Activated CD4-positive, alpha-beta memory T cell treated with anti-CD3 and anti-CD28 coated beads, Interleukin-2, amount 10 ng/mL, durations not matched to agents 7 days and 5 days (primary cell): ENCODE results near the gene HEXD. TPM values are rescaled to one million over a fixed set of nuclear protein-coding genes. Genes with fewer than 3 reads are reported as not detected.
"Not testable (repeated sequence)": the region's sequence is repeated elsewhere in the genome, so short reads cannot be mapped to it uniquely, and the experiment has no call there.

Experiments
- CTCF ChIA-PET: fragments of 350-600 bp; sonication (Branson Sonifier 250); formaldehyde crosslinking; loops from one replicate; lab custom pipeline; 2021; ENCODE audit warnings: antibody characterized with exemption, inconsistent platforms; lab: Charles Lee
- POLR2A ChIA-PET: fragments of 350-600 bp; sonication (Branson Sonifier 250); formaldehyde crosslinking; loops from one replicate; lab custom pipeline; 2021; ENCODE audit warnings: antibody characterized with exemption; lab: Charles Lee
- DNase-seq: peaks from one replicate; pipeline ENCODE4 v3.0.0-alpha.2; 2020
- H3K27ac Mint-ChIP-seq: one replicate; pipeline ENCODE4 v1.8.0; 2021; ENCODE audit warnings: mild to moderate bottlenecking, mixed read lengths
- H3K27me3 Mint-ChIP-seq: one replicate; pipeline ENCODE4 v1.8.0; 2021; ENCODE audit warnings: mixed read lengths
- H3K36me3 Mint-ChIP-seq: one replicate; pipeline ENCODE4 v1.8.0; 2021; ENCODE audit warnings: low read depth, mixed read lengths
- H3K4me1 Mint-ChIP-seq: one replicate; pipeline ENCODE4 v1.8.0; 2021; ENCODE audit warnings: mixed read lengths
- H3K4me3 Mint-ChIP-seq: one replicate; pipeline ENCODE4 v1.8.0; 2021; ENCODE audit warnings: mild to moderate bottlenecking, mixed read lengths
- H3K9me3 Mint-ChIP-seq: one replicate; pipeline ENCODE4 v1.8.0; 2021; ENCODE audit warnings: mixed read lengths
- total RNA-seq, 2 experiments: library from RNA; stranded (reverse); gene quantifications; one replicate each; pipeline ENCODE4 v1.2.3, GENCODE V29; 2021

HEXD gene
- 10 to 100 TPM; 58.3 to 60.6 TPM for total RNA-seq

- DNase-seq = peak; percentile 87
- Mint-ChIP-seq H3K9me3 (no peaks in the 10 kb centered on the region), H3K27me3 (no peaks in the 10 kb centered on the region), H3K27ac (peak within 1 kb of the TSS; percentile 85), H3K4me3 (peak within 1 kb of the TSS; percentile 79), H3K36me3 (peaks cover 37% of the 10 kb centered on the region), H3K4me1 (peaks cover 31% of the 10 kb centered on the region)
- ChIA-PET POLR2A (interaction anchor here (0.6 to 5.1 kb wide), 17 partner anchors 9 to 190 kb away, joined by 3 to 31 read pairs (median 4); partner anchors contain the start of genes CSNK1D, FOXK2, NARF and SECTM1), CTCF (interaction anchor here (0.6 to 2.1 kb wide), 11 partner anchors 10 to 450 kb away, joined by 3 to 7 read pairs (median 4); no protein-coding TSS in a partner anchor)
These were observed at the start of gene HEXD, which contains the start of gene OGFOD3 for GRCh38 chr17:82418001-82418986. Gene HEXD, plus strand, starts transcription at chr17:82418347. Its CDS starts 1,453 bp downstream, at chr17:82419800. Gene OGFOD3, minus strand, starts transcription at chr17:82418586. Its CDS starts 101 bp downstream, at chr17:82418485.

GRCh38 chr17:82369211-82369610 lies 48.9 kb upstream of the HEXD start:
- CTCF ChIA-PET = interaction anchor here (0.6 kb wide), 1 partner anchor 164 kb away, joined by 3 read pairs; no protein-coding TSS in a partner anchor
- DNase-seq = no peak
- Mint-ChIP-seq H3K4me1 (peaks cover 17% of the 10 kb centered on the region), H3K36me3 (no peaks in the 10 kb centered on the region), H3K27me3 (peaks cover 49% of the 10 kb centered on the region), H3K27ac (no peak overlapping the region), H3K9me3 (no peaks in the 10 kb centered on the region), H3K4me3 (no peak overlapping the region)
- POLR2A ChIA-PET = no interaction called here

- CTCF ChIA-PET = interaction anchor here (0.9 to 1.5 kb wide), 4 partner anchors 18 to 183 kb away, joined by 3 to 5 read pairs (median 4); no protein-coding TSS in a partner anchor
- Mint-ChIP-seq H3K27me3 (peaks cover 44% of the 10 kb centered on the region), H3K4me1 (peaks cover 17% of the 10 kb centered on the region), H3K9me3 (no peaks in the 10 kb centered on the region), H3K27ac (no peak overlapping the region), H3K4me3 (peak overlapping the region; percentile 57), H3K36me3 (no peaks in the 10 kb centered on the region)
- DNase-seq = peak; percentile 32
- POLR2A ChIA-PET = interaction anchor here (0.8 to 1.7 kb wide), 3 partner anchors 18 to 73 kb away, joined by 3 to 6 read pairs (median 3); no protein-coding TSS in a partner anchor
These were observed 47.4 kb upstream of the HEXD start for GRCh38 chr17:82370471-82371332.

- H3K27me3 Mint-ChIP-seq = peaks cover 50% of the 10 kb centered on the region
- no peak within 1 kb of the TSS for H3K27ac Mint-ChIP-seq
- H3K4me1 Mint-ChIP-seq = peaks cover 17% of the 10 kb centered on the region
- ChIA-PET CTCF (interaction anchor here (1.5 kb wide), 1 partner anchor 56 kb away, joined by 5 read pairs; no protein-coding TSS in a partner anchor), POLR2A (interaction anchor here (0.8 to 1.7 kb wide), 2 partner anchors 19 to 28 kb away, joined by 3 to 6 read pairs; no protein-coding TSS in a partner anchor)
- H3K9me3 Mint-ChIP-seq = no peaks in the 10 kb centered on the region
- H3K4me3 Mint-ChIP-seq = peak within 1 kb of the TSS; percentile 57
- no peaks in the 10 kb centered on the region for H3K36me3 Mint-ChIP-seq
- no peak for DNase-seq
These were observed 46.6 kb upstream of the HEXD start, which contains the start of gene UTS2R for GRCh38 chr17:82371333-82372248. Gene UTS2R, plus strand, starts transcription at chr17:82371765. Its CDS starts 2,560 bp downstream, at chr17:82374325.

GRCh38 chr17:82372249-82373071 lies 45.7 kb upstream of the HEXD start:
- DNase-seq = no peak
- H3K4me1 Mint-ChIP-seq = peaks cover 17% of the 10 kb centered on the region
- ChIA-PET POLR2A (no interaction called here), CTCF (no interaction called here)
- H3K27ac Mint-ChIP-seq = no peak overlapping the region
- peaks cover 50% of the 10 kb centered on the region for H3K27me3 Mint-ChIP-seq
- no peak overlapping the region for H3K4me3 Mint-ChIP-seq
- no peaks in the 10 kb centered on the region for H3K9me3 Mint-ChIP-seq
- H3K36me3 Mint-ChIP-seq = no peaks in the 10 kb centered on the region

GRCh38 chr17:82373072-82373452 lies 45.1 kb upstream of the HEXD start:
- H3K27ac Mint-ChIP-seq, DNase-seq, POLR2A ChIA-PET, CTCF ChIA-PET, H3K36me3 Mint-ChIP-seq, H3K4me3 Mint-ChIP-seq, H3K9me3 Mint-ChIP-seq: not testable (repeated sequence)
- Mint-ChIP-seq H3K27me3 (peaks cover 44% of the 10 kb centered on the region), H3K4me1 (peaks cover 17% of the 10 kb centered on the region)

GRCh38 chr17:82373731-82374625 lies 44.2 kb upstream of the HEXD start:
- peaks cover 17% of the 10 kb centered on the region for H3K4me1 Mint-ChIP-seq
- no peak overlapping the region for H3K27ac Mint-ChIP-seq
- H3K36me3 Mint-ChIP-seq = no peaks in the 10 kb centered on the region
- H3K27me3 Mint-ChIP-seq = peaks cover 44% of the 10 kb centered on the region
- no peak for DNase-seq
- ChIA-PET POLR2A (no interaction called here), CTCF (no interaction called here)
- no peaks in the 10 kb centered on the region for H3K9me3 Mint-ChIP-seq
- H3K4me3 Mint-ChIP-seq = no peak overlapping the region

- Mint-ChIP-seq H3K36me3 (no peaks in the 10 kb centered on the region), H3K4me1 (peaks cover 16% of the 10 kb centered on the region), H3K4me3 (no peak overlapping the region), H3K27me3 (peaks cover 39% of the 10 kb centered on the region), H3K9me3 (no peaks in the 10 kb centered on the region), H3K27ac (no peak overlapping the region)
- POLR2A ChIA-PET = no interaction called here
- no peak for DNase-seq
- CTCF ChIA-PET = no interaction called here
These were observed 43.4 kb upstream of the HEXD start for GRCh38 chr17:82374626-82375331.

GRCh38 chr17:82375359-82376041 lies 42.6 kb upstream of the HEXD start:
- CTCF ChIA-PET = no interaction called here
- Mint-ChIP-seq H3K9me3 (no peaks in the 10 kb centered on the region), H3K27me3 (peaks cover 39% of the 10 kb centered on the region)

More at GRCh38 chr17:82375359-82376041, 42.6 kb upstream of the HEXD start:
- H3K4me1 Mint-ChIP-seq = peaks cover 12% of the 10 kb centered on the region
- POLR2A ChIA-PET = no interaction called here
- no peaks in the 10 kb centered on the region for H3K36me3 Mint-ChIP-seq
- no peak for DNase-seq
- no peak overlapping the region for H3K4me3 Mint-ChIP-seq
- no peak overlapping the region for H3K27ac Mint-ChIP-seq
